ENCODE measurements around the gene HSCB.
"Not testable (repeated sequence)": the region's sequence is repeated elsewhere in the genome, so short reads cannot be mapped to it uniquely, and the experiment has no call there.

HSCB gene, protein sequence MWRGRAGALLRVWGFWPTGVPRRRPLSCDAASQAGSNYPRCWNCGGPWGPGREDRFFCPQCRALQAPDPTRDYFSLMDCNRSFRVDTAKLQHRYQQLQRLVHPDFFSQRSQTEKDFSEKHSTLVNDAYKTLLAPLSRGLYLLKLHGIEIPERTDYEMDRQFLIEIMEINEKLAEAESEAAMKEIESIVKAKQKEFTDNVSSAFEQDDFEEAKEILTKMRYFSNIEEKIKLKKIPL

DNA sequence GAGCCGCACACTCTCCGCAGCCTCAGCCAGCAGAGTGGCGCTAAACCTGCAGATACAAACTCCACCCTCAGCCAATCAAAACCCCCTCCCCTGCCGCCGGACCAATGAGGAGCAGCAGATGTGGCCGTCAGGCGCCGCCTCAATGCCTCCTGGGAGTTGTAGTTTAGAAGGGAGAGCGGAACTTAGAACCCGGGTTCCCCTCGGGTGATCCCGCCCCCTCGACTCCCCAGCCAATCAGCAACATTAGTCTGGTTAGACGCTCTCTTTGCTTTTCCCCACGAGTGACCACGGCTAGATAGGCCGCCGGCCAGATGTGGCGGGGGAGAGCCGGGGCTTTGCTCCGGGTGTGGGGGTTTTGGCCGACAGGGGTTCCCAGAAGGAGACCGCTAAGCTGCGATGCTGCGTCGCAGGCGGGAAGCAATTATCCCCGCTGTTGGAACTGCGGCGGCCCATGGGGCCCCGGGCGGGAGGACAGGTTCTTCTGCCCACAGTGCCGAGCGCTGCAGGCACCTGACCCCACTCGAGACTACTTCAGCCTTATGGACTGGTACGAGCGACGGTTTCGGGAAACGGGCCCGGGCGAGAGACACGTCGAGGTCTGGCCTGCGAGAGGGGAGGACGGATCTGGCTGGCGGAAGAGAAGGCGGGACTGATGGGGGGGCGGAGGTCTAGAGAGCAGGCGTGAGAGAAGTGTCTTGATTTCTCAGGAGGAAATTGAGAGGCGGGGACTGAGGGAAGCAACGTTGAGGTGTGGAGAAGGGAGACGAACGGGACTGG is at the start of gene HSCB, which contains the start of gene CHEK2:
TSS of gene HSCB (plus strand) at position 255 of the 777 bp plus-strand sequence. CDS start at position 312, 57 bp downstream.
TSS of gene CHEK2 (minus strand) at position 36 of the 777 bp plus-strand sequence. CDS start 7,099 bp downstream, outside the sequence.
- peak; percentile 99 for DNase-seq (ENCODE audit: low spot score)

DNA sequence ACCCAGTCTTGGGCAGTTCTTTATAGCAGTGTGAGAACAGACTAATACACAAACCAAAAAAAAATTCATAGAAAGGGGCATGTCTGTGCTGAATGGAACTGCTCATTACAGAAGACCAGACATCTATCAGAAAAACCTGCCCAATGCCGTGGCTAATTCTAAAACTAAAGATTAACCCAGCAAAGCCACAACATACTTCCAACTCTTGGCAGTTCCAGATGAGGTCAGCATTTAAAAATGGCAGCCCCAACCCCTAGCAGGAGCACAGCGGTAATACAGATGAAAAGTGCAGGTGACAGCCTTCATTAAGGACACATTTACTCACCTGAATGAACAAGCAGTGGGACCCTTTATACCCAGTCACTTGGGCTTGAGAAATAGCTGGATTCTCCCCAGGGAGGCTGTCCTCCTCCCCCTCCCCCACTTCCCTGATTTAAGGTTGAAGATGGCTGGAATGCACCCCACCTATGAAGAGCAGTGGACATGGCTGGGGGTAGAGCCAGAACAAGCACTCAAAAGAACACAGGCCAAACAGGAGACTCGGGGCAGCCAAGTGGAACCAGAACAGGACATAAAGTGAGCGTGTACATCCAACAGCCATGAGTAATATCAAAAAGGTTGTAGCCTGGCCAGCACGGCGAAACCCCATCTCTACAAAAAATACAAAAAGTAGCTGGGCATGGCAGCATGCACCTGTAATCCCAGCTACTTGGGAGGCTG is 48.6 kb upstream of the HSCB start:
- not testable (repeated sequence) for DNase-seq (ENCODE audit: low spot score)

DNA sequence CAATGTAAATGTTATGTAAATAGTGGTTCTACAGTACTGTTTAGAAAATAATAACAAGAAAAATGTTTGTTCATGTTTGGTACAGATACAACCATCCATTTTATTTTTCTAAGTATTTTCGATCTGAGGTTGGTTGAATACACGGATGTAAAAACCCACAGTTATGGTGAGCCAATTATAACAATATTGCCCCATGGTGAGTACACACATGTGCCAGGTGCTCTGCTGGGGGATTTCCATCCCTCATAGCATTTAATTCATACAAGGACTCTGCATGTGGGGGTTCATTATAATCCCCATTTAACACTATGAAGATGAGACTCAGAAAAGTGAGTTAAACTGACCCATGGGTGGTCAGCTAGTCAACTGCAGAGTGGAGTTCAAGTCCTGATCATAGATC is 38.9 kb upstream of the HSCB start:
- DNase-seq (ENCODE audit: low spot score), result no peak

DNA sequence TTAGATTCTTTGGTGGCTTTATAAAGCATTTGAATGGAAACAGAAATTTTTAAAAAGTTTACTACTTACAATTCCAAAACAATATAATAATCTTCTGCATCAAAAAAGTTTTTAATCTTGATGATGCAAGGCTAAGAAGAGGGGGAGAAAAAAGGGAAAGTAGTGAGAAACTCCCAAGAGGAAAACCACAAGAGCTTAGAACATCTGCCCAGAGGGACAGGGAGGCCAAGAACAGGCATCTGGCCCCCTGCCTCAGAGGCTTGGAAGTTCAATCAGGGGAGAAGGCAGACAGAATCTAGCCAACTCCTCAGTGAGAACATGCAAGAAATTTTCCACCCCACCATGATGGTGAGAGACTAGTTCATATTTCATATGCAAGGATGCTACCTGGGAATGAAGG is 38.4 kb upstream of the HSCB start:
- DNase-seq (ENCODE audit: low spot score), result no peak

DNA sequence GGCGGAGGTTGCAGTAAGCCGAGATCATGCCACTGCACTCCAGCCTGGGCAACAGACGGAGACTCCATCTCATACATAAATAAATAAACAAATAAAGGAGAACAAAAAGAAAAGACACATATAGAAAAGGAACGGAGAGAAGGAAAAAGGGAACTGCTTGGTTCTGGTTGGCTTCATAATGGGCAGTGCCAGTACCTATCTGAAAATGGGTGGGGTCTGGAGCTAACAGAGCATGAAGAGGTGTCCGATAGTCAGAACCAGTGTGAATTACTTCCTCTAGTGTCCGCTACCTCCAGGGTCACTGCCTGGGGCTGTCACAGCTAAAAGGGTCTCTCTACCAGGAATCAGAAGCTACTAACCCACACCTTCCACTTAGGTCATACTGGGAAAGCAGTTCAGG is 35.0 kb upstream of the HSCB start:
- DNase-seq (ENCODE audit: low spot score), result no peak

DNA sequence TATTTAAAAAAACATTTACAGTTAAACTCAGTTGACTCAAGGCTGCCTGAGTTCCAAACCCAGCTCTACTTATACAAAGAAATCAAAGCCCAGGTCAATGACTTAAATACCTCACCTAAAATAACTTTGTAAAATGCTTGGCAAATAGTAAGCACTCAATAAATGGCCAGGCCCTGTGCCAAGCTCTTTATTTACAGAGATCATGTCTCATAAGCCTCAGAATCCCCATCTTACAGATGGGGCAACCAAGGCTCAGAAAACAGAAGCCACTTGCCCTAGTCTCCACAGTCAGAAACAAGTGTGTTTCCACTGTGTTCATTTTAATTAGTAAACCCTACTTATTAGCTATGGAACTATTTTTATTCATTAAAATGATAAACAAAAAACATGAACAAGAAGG is 31.7 kb upstream of the HSCB start:
- DNase-seq (ENCODE audit: low spot score), result no peak

DNA sequence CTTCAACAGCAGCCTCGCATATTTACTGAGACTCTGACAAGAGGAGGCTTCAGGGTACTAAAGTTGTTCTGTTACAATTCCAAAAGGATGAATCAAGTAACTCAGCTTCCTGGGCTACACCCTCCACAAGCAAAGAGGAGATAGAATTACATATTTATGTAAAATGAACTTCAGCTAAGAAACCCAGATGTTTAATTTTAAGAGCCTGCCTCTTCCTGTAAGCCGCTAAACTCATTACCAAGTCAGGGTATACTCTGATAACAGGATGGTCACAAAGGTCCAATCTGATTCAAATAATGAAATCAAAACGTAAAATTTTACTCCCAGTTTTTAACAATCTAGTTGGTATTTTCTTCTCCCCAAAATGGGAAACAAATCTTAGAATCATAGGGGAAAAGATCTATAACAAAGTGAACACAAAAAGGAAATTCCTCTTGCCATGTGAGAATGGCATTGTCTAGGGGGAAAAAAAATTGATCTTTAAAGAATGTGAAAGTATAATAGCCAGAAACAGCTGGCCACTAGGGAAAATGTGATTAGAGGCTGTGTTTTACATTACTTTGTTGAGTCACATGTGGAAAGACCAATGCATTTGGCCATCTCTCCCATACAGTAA is 31.2 kb upstream of the HSCB start:
- no peak for DNase-seq (ENCODE audit: low spot score)

DNA sequence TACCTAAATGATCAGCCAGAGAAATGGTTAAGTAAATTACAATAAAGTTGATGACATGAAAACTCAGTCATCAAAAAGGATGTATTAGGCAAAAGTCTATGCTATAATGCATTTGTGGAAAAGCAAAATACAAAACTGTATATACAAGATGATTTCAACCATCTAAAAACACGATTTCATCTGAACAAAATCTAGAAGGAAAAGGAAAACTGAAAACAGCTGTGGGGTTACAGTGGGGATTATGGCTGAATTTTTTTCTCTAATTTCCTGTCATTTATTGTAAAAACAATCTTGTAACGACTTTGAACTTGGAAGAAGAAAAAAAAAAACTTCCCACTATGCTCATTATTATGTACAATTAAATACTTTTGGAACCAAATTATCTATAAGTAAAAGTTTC is 30.5 kb upstream of the HSCB start:
- no peak for DNase-seq (ENCODE audit: low spot score)

DNA sequence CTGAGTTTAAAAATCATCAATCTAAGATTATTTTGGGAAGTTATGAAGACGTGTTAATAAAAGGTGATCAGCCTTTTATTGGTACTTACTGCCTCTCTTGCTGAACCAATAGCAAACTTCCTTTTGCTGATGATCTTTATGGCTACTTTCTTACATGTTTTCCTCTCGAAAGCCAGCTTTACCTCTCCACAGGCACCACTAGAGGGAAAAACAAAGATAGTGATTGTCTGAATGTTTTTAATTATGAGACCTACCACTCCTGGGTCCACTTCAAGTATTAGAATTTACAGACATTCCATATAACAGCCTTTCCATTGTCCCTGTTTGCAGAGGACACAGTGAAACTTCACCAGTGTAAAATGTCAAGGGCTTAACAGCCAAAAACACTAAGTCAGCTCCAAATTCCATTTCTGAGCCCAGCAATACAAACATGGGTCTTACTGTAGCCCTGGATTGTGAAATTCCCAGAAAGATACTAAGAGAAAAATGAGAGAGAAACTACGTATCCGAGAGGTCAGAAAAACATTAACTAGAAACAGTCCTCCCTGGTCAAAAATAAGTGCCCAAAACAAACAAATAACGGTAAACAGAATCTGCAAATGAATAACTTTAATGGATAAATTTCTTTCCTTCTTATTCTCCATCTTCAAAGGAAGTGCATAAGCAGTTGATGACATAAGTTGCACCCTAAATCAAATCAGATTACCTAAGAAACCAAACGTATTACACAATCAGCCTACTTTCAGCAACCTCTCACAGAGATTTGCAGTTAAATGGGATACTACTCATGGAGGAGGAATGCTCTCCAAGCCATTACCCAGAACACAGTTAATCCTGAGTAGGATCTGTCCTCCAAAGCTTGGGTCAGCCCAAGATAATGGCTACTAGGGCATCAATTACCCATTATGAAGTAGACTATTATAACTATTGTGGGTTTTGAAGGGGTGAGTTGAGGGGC is 29.7 kb upstream of the HSCB start:
- no peak for DNase-seq (ENCODE audit: low spot score)

DNA sequence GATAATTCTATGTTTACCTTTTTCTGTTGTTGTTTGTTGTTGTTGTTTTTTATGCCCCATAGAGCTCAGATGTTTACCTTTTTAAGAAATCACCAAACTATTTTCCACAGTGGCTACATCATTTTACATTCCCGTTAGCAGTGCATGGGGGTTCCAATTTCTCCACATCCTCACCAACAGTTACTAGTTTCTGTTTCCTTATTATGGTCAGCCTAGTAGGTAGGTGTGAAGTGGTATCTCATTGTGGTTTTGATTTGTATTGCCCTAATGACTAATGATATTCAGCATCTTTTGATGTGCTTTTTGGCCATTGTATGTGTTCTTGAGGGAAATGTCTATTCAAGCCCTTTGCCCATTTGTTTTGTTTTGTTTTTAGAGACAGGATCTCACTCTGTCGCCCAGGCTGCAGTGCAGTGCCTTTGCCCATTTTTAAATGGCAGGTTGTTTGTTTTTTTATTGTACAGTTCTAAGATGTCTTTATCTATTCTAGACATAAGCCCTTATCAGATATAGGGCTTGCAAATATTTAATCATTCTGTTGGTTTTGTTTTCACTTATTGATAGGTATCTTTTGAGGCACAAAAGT is 27.7 kb upstream of the HSCB start:
- DNase-seq (ENCODE audit: low spot score), result peak; percentile 4

DNA sequence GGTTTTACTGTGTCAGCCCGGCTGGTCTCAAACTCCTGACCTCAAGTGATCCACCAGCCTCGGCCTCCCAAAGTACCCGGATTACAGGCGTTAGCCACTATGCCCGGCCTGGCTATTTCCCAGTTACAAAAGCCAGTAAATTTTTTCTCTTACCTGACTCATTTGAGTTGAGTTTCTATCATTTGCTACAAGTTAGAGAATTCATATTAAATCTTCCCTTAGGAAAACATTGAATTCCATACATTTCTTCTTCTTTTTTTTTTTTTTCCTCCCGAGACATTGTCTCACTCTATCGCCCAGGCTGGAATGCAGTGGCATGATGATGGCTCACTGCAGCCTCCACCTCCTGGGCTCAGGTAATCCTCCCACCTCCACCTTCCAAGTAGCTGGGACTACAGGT is 26.2 kb upstream of the HSCB start:
- DNase-seq (ENCODE audit: low spot score), result no peak

DNA sequence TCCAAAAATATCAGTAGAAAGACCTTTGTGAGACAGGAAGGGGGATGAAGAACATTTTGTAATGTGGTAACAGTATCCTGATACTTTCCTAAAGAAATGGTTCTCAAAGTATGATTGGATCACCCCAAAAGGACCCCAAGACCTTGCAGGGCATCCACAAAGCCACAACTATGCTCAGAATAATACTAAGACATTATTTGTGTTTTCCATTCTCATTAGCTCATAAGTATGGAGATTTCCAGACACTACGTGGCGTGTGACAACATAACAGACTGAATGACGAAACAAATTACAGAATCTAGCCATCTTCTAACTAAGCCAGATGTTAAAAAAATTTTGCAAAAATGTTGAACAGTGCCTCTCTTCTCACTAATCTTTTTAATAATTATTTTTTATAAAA is 25.2 kb upstream of the HSCB start:
- no peak for DNase-seq (ENCODE audit: low spot score)

DNA sequence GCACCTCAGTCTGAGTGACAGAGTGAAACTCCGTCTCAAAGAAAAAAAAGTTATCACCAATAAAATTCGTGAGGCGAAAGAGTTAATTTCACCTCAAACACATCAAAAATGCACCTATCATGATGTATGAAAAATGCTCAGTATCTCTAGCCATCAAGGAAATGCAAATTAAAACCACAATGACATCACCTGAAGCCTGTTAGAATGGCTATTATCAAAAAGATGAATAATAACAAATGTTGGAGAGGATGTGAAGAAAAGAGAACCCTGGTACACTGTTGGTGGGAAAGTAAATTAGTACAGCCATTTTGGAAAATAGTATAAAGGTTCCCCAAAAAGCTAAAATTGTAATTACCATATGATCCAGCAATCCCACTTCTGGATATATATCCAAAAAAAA is 23.8 kb upstream of the HSCB start:
- no peak for DNase-seq (ENCODE audit: low spot score)

DNA sequence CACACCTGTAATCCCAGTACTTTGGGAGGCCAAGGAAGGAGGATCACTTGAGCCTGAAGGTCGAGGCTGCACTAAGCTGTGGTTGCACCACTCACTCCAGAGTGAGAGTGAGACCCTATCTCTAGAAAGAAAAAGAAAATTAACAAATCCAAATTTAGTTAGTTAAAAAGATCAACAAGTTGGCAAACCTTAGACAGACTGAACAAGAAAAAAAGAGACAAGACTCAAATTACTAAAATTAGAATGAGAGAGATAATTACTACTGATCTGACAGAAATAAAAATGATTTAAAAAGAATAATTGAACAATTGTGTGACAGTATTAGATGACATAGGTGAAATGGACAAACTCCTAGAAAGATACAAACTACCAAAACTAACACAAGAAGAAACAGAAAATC is 13.8 kb upstream of the HSCB start:
- no peak for DNase-seq (ENCODE audit: low spot score)

DNA sequence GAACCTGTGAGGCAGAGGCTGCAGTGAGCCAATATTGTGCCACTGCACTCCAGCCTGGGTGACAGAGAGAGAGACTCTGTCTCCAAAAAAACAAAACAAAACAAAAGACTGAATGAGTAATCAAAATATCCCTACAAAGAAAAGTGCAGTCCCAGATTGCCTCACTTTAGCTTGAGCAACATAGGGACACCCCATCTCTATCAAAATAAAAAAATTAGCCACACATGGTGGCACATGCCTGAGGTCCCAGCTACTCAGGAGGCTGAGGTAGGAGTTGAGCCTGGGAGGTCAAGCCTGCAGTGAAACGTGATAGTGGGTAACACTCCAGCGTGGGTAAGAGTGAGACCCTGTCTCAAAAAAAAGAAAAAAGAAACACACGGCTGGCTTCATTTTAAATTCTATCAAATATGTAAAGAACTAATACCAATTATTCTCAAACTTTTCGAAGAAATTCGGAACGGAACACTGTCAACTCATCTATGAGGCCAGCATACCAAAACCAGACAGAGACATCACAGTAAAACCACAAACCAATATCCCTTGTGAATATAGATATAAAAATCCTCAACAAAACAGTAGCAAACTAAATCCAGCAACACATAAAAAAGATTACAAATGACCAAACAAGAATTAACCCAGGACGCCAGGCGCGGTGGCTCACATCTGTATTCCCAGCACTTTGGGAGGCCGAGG is 13.1 kb upstream of the HSCB start:
- DNase-seq (ENCODE audit: low spot score), result no peak

DNA sequence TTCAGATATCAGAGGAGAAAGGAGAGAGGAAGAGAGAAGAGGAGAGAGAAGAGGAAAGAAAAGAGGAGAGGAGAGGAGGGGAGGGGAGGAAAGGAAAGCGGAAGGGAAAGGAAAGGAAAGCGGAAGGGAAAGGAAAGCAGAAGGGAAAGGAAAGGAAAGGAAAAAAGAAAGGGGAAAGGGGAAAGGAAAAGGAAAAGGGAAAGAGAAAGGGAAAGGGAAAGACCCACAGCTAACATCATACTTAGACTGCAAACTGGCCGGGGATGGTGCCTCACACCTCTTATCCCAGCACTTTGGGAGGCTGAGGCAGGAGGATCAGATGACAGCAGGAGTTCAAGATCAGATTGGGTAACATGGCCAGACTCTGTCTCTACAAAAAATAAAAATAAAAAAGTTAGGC is 11.7 kb upstream of the HSCB start:
- DNase-seq (ENCODE audit: low spot score), result no peak

DNA sequence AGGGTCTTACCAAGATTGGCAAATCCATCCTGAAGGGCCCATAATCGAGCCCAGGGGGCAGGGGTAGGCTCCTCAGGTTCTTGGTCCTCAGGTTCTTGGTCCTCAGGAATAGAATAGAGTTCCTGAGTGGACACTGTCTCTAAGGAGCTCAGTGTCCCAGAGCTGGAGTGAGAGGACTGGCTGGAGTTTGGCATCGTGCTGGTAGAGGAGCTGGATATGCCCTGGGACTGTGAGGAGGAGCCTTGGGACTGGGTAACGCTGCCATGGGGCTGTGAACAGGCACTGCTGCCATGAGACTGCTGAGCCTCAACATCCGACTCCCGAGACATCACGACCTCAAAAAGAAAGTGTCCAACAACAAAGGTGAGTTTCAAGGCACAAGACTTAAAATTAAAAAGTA is 7.4 kb upstream of the HSCB start:
- no peak for DNase-seq (ENCODE audit: low spot score)

DNA sequence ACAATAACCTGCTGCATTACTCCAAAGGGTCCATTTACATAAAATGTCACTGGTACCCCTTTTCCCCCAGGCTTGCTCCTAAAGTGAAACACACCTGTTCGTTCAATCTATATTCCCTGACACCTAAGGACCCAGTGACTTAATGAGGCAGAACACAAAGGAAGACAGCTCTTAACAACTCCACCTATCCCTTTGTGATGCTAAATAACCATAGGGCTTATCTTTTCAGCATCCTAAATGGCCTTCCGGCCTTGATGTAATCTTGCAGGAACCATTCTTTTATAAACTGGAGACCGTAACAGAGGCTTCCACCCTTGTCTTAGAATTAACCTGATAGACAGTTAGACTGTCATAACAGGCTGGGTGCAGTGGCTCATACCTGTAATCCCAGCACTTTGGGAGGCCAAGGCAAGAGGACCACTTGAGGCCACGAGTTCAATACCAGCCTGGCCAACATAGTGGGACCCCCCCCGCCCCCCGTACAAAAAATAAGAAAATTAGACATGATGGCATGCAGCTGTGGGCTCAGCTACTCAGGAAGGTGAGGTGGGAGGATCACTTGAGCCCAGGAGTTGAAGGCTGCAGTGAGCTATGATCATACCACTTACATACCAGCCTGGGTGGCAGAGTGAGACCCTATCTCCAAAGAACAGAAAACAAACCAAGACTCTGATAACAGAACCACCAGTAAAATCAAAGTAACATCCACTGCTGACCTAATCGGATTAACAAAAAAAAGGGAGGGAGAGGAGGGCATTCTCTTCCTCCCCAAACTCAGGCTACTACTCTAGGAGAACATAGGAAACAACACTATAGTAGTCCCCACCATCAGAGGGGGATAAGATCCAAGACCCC is 5.3 kb upstream of the HSCB start:
- no peak for DNase-seq (ENCODE audit: low spot score)

DNA sequence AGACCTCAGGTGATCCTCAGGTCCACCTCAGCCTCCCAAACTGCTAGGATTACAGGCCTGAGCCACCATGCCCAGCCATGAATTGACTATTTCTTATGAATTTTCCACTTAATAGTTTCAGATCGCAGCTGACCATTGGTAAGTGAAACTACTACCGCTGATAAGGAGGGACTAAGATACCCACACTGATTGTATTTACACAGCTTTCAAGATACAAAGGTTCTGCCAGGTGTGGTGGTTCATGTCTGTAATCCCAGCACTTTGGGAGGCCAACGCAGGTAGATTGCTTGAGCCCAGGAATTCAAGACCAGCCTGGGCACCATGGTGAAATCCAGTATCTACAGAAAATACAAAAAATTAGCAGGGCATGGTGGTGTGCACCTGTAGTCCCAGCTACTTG is 4.1 kb upstream of the HSCB start:
- DNase-seq (ENCODE audit: low spot score), result no peak

Data from CD4-positive, alpha-beta T cell treated with Interleukin-2 at 100 ng/mL for 4 hours (primary cell).